Muscle of back (tissue), 11 donors: ENCODE data around the gene ARHGEF16. TPM values are rescaled to one million over a fixed set of nuclear protein-coding genes. Genes with fewer than 3 reads are reported as not detected.

ENCODE experiments used
- DNase-seq, 3 donors: peaks; one replicate each; pipeline versions ENCODE4 v3.0.0 to v3.0.0-alpha.2; 2013
- polyA plus RNA-seq, 10 donors: library from polyadenylated mRNA; unstranded; fragments of 120-200 nt; gene quantifications; one replicate each; pipeline ENCODE4 v1.2.1, GENCODE V29; 2013; ENCODE audit not compliant: insufficient read length in 10 of 10

Gene ARHGEF16
- polyA plus RNA-seq, 10 donors = 0.23 to 1.5 (median 0.45) TPM

- no peak for DNase-seq
Observed at GRCh38 chr1:3515272-3515671, 60.8 kb downstream of the ARHGEF16 start.

GRCh38 chr1:3515774-3516480 is 61.5 kb downstream of the ARHGEF16 start:
- DNase-seq = no peak

- DNase-seq = no peak
Observed at GRCh38 chr1:3516481-3516869, 62.0 kb downstream of the ARHGEF16 start.

- DNase-seq = no peak
Observed at GRCh38 chr1:3516911-3517675, 62.6 kb downstream of the ARHGEF16 start.

GRCh38 chr1:3518256-3518655 is 63.8 kb downstream of the ARHGEF16 start:
- no peak for DNase-seq

- DNase-seq = no peak
Observed at GRCh38 chr1:3518756-3519155, 64.3 kb downstream of the ARHGEF16 start.

- no peak for DNase-seq
Observed at GRCh38 chr1:3519301-3519885, 64.9 kb downstream of the ARHGEF16 start.

GRCh38 chr1:3520419-3521378 is 66.2 kb downstream of the ARHGEF16 start:
- no peak for DNase-seq

GRCh38 chr1:3521426-3521825 is 67.0 kb downstream of the ARHGEF16 start:
- DNase-seq = no peak

- DNase-seq = no peak
Observed at GRCh38 chr1:3522112-3522511, 67.6 kb downstream of the ARHGEF16 start.

- peak in 2 of 3 donors; percentile 63 to 73 for DNase-seq
Observed at GRCh38 chr1:3522564-3523265, 68.2 kb downstream of the ARHGEF16 start.

GRCh38 chr1:3523980-3524379 is 69.5 kb downstream of the ARHGEF16 start:
- DNase-seq = no peak

- no peak for DNase-seq
Observed at GRCh38 chr1:3524556-3525203, 70.2 kb downstream of the ARHGEF16 start.

GRCh38 chr1:3525551-3526482 is 71.4 kb downstream of the ARHGEF16 start:
- DNase-seq = no peak

GRCh38 chr1:3527774-3528173 is 73.3 kb downstream of the ARHGEF16 start:
- no peak for DNase-seq

- peak; percentile 59 to 77 (median 67) for DNase-seq
Observed at GRCh38 chr1:3529099-3529729, 74.7 kb downstream of the ARHGEF16 start.

GRCh38 chr1:3530086-3530925 is 75.8 kb downstream of the ARHGEF16 start:
- DNase-seq = no peak
